HCEC 1CT (cell line): ENCODE data around the gene OR2T6.
"Not testable (repeated sequence)": the region's sequence is repeated elsewhere in the genome, so short reads cannot be mapped to it uniquely, and the experiment has no call there.

Experiments
- DNase-seq: peaks from one replicate; pipeline ENCODE4 v3.0.0-alpha.2; 2017

OR2T6 gene, protein sequence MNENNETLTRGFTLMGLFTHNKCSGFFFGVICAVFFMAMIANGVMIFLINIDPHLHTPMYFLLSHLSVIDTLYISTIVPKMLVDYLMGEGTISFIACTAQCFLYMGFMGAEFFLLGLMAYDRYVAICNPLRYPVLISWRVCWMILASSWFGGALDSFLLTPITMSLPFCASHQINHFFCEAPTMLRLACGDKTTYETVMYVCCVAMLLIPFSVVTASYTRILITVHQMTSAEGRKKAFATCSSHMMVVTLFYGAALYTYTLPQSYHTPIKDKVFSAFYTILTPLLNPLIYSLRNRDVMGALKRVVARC

DNA sequence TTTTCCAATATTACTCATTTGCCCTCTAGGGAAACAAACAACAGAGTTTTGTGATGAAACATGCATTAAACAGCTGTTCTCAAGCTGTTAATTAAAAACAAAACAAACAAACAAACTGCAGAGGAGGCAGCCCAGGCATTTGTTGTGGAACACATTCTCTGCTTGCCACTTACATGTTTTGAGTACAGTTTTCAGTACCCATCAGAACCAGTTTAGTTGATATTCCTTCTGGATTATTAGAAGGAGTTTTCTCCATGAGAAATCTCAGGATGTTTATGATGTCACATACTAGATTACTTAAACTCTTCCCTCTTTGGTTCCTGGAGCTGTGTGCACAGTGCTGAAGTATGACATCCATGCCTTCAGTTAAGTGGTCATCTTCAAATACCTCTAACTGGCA, at the start of gene OR2T6:
OR2T6 (plus strand) TSS at position 301 of the 400 bp plus-strand sequence. CDS start 11,863 bp downstream, outside the sequence.
- no peak for DNase-seq

- DNase-seq = no peak
Observed at GRCh38 chr1:248343451-248343850, 32.1 kb upstream of the OR2T6 start.

- DNase-seq = no peak
Observed at GRCh38 chr1:248348475-248348874, 27.1 kb upstream of the OR2T6 start, which contains the start of gene OR14C36. Gene OR14C36, plus strand, starts transcription at chr1:248348775. Its CDS starts 0 bp downstream, at chr1:248348775.

DNA sequence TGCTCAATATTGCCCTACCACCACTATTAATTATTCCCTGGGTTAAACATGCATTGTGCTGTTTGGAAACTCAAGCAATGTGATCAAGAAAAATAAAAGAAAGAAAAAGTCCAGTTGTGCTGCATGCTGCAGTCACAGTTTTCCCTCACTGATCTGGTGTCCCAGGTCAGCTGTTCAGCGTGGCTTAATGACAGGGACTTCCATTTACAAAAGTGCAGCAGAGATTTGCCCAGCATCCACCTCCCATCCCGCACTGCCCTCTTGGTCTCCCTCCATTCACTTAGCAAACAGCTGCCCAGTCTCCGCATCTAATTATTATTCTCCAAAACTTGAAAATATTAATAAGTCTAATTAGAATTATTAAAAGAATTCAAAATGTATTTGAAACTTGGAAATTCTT, 16.1 kb upstream of the OR2T6 start:
- DNase-seq = no peak

- DNase-seq = no peak
Observed at GRCh38 chr1:248361121-248361715, 14.3 kb upstream of the OR2T6 start, which contains the start of gene OR2T4. Gene OR2T4, plus strand, starts transcription at chr1:248361665. Its CDS starts 0 bp downstream, at chr1:248361665.

DNA sequence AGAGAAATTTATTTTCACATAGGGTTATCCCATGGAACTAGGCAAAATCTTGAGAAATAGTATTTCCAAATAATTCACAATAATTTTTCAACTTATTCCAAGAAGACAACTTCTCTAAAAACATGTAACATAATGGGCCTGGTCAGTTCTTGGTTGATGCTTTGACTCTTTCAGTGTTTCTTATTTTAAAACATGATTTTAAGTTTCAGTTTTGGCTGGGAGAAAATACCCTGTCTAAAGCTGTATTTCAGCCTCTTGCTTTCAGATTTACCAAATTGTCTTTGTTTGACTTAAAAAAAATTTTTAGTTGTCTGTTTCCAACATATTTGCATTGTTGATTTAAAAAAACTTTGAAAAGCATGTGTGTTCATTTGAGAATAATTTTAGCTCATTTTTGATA, 8.9 kb upstream of the OR2T6 start:
- no peak for DNase-seq

DNA sequence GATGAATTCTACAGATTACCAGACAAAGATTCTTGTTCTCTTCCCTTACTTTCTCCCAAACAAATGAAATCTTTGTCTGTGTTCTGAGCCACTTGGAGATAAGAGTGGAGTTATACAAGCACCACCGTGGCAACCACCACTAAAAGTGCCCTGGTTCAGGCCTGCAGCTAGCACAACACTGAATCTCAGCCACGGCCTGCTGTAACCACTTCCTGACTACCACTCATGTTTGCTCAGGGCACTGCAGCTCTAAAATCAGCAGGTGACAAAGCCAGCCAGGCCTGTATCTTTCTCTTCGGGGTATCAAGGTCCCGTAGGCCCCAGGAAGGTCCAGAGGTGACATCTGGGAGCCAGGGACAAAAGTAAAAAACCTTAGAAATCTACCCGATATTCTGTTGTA, 3.2 kb upstream of the OR2T6 start:
- DNase-seq = no peak

- no peak for DNase-seq
Observed at GRCh38 chr1:248373761-248374160, 1.8 kb upstream of the OR2T6 start.

GRCh38 chr1:248376916-248377315, 1.4 kb downstream of the OR2T6 start:
- no peak for DNase-seq

GRCh38 chr1:248380854-248381253, 5.3 kb downstream of the OR2T6 start:
- DNase-seq = no peak

- DNase-seq = no peak
Observed at GRCh38 chr1:248388426-248388825, 12.9 kb downstream of the OR2T6 start.

DNA sequence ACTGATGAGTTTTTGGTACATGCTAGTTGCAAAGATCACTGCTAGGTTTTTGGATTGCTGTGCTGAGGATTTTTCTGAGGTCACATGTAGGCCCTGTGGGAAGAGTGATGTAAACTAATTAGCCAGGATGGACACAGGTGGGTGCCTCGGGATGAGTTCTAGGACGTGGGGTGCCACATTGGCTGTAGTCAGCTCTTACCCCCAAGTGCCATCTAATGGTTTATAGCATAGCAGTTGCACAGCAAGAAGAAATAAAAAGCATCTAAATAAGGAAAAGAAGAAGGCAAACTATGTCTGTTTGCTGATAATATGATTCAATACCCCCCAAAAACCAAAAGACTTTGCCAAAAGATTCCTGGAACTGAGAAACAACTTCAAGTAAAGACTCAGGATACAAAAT, 17.5 kb downstream of the OR2T6 start:
- DNase-seq = no peak

DNA sequence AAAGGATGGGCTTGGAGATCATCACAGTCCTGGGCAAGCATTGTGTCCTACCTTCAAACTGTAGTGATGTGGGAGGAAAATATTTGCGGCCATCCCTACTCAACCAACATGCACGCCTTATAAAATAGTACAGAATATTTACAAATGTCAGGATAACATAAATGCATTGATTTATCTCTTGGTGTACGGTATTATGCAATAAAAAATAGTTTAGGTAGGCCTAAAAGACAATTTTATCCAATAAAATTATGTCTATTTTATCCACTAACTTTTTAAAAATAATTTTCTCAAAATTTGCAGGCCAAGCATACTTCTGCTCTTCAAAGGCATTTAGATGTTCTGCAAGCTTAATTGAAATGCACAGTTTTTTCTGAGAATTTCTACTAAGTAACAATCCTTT, 27.2 kb downstream of the OR2T6 start, which contains the start of gene OR2T1:
OR2T1 (plus strand) TSS at position 301 of the 400 bp plus-strand sequence. CDS start 3,100 bp downstream, outside the sequence.
- no peak for DNase-seq

GRCh38 chr1:248404024-248404423, 28.5 kb downstream of the OR2T6 start:
- peak; percentile 4 for DNase-seq

- DNase-seq = no peak
Observed at GRCh38 chr1:248406721-248407692, 31.5 kb downstream of the OR2T6 start.

- no peak for DNase-seq
Observed at GRCh38 chr1:248416226-248416625, 40.7 kb downstream of the OR2T6 start.

DNA sequence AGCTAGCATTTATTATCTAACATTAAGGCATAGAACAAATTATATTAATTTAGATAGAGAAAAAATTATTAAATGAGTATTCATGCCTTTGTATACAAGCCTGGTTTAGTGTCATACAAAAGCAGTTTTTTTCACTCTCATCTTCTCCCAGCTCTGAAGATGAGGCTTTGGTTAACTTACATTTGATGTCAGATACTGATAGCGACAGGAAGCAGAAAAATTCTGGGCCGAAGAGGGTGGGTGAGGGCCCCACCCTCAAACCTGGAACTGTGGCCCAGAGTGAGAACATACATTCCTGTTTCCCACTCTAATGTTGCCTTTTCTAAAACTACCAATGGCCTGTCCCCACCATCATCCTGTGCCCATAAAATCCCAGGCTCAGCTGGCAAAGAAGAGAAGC, 42.3 kb downstream of the OR2T6 start:
- no peak for DNase-seq

- no peak for DNase-seq
Observed at GRCh38 chr1:248421384-248421783, 45.8 kb downstream of the OR2T6 start.

- not testable (repeated sequence) for DNase-seq
Observed at GRCh38 chr1:248427526-248428191, 52.1 kb downstream of the OR2T6 start.

- DNase-seq = not testable (repeated sequence)
Observed at GRCh38 chr1:248428192-248428533, 52.6 kb downstream of the OR2T6 start.

- not testable (repeated sequence) for DNase-seq
Observed at GRCh38 chr1:248431683-248432082, 56.1 kb downstream of the OR2T6 start.

DNA sequence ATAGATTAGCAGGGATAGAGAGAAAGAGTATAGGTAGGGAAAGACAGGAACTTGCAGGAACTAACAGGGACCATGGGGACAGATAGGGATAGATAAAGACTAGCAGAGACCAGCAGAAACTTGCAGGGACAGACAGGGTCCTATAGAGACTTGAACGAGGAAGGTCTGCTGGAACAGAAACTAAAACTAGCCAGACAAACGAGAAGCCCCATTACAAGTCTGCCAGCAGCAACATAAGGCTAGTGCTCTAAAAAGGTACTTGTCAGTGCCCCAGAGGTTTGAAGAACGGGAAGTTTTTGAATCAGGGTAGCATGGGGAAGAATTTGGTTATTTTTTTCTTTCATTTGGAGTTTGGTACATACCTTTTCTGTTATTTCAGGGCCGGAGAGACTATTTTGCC, 56.7 kb downstream of the OR2T6 start:
- DNase-seq = not testable (repeated sequence)
